ENCODE measurements around the gene HINT2.

HINT2 gene

GRCh38 chr9:35811381-35812024 is 3.3 kb downstream of the HINT2 start:
- DNase-seq (ENCODE audit: low read depth), result no peak

- DNase-seq (ENCODE audit: low read depth), result no peak
These were observed 4.7 kb downstream of the HINT2 start for GRCh38 chr9:35810122-35810521.

GRCh38 chr9:35808433-35808832 is 6.4 kb downstream of the HINT2 start:
- DNase-seq (ENCODE audit: low read depth), result no peak

- DNase-seq (ENCODE audit: low read depth), result no peak
These were observed 8.7 kb downstream of the HINT2 start for GRCh38 chr9:35806101-35806500.

DNA sequence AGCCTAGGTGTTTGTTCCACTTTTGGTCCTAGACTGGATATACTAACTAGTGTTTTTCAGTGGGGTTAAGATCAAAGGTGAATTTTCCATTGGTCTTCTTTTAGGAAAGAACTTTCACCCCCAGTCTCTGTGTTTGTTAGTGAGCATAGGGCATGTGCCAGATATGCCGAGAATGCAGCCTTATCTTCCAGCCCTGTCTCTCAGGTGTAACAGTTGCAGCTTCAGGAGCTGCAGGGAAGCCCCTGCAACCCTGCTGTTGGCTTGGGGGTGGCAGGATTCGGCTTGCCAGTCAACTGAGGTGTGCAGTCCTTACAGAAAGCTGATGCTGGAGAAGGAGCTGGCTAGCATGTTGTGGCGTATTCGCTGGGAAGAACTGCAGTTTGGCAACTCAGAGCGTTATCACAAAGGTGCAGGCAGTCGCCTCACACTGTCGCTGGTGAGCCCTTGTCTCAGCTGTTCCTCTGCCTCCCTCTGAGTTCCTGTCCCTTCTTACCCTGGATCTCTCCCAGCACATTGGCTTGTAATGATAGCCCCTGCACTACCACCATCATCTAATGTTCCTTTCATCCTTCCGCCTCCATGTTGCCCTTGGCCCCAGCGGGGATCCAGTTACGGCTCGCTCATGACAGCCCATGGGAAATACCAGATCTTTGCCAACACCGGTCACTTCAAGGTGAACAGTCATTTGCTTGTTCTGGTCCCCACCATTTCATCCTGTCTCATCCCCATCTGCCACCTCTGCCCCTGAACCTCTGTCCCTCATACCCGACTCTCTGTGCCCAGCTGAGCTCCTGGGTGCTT is 13.3 kb downstream of the HINT2 start:
- no peak for DNase-seq (ENCODE audit: low read depth)

GRCh38 chr9:35800530-35800929 is 14.3 kb downstream of the HINT2 start:
- no peak for DNase-seq (ENCODE audit: low read depth)

GRCh38 chr9:35798658-35799374 is 16.0 kb downstream of the HINT2 start:
- no peak for DNase-seq (ENCODE audit: low read depth)

GRCh38 chr9:35797311-35798109 is 17.3 kb downstream of the HINT2 start:
- no peak for DNase-seq (ENCODE audit: low read depth)

DNA sequence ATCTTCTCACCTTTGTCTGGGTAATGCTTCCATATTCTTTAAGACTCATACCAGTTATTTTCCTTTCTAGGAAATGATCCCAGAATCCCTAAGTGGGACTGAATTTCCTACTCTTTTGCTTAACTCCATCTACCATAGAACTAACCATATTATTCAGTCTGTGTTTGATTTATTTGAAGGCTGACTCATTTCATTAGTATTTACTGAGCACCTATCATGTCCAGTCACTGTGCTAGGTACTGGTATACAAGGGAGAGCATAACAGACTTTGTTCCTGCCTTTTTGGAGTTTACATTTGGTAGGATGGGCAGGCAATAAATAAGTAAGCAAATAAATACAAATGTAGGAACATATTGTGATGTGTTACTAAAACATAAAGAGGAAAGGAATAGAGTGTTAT is 19.1 kb downstream of the HINT2 start:
- DNase-seq (ENCODE audit: low read depth), result no peak

GRCh38 chr9:35793461-35793860 is 21.4 kb downstream of the HINT2 start:
- no peak for DNase-seq (ENCODE audit: low read depth)

DNA sequence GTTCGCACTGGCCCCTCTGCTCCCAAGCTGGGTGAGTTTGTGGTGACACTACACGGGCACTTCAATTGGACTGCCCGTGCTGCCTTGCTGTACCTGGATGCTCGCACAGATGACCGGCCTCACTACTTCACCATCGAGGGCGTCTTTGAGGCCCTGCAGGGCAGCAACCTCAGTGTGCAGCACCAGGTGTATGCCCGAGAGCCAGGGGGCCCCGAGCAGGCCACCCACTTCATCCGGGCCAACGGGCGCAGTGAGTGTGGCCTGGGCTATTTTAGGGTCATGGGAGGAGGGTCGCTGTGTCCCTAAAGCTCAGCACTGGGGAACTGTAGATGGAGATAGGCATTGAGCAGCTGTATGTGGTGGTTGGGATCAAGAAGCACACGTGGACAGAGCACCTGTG is 22.0 kb downstream of the HINT2 start:
- no peak for DNase-seq (ENCODE audit: low read depth)

- DNase-seq (ENCODE audit: low read depth), result no peak
These were observed 22.6 kb downstream of the HINT2 start for GRCh38 chr9:35792024-35792813.

DNA sequence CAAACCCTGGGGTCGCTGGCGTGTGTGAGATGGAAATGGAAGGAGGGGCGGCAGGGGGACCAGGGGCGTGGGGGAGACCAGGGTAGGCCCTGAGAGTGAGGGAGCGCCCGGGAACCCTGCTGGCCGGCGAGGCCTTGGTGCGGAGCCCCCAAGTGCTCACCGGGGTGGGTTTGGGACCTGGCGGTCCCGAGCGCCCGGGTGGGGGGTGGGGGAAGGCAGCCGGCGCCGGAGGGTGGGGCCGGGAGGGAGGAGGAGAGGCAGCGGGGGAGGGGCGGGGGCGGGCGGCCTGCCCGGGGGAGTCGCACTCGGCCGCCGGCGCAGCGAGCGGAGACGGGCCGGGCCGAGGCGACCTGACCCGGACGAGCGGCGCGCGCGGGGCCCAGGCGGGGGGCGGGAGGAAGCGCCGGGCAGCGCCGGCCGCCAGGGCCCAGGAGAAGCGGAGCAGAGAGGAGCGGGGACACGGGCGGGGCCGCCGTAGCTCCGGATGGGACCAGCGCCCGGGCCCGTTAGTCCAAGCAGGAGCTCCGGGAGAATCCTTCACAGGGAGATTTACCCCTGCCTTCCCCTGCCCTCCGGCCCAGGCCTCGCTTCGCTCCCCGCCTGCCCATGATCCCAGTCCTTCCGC is 23.4 kb downstream of the HINT2 start, which contains the start of gene NPR2:
NPR2 (plus strand) TSS at position 295 of the 625 bp plus-strand sequence. CDS start 818 bp downstream, outside the sequence.
- DNase-seq (ENCODE audit: low read depth), result no peak

- DNase-seq (ENCODE audit: low read depth), result no peak
These were observed 24.2 kb downstream of the HINT2 start for GRCh38 chr9:35790385-35791296.

- no peak for DNase-seq (ENCODE audit: low read depth)
These were observed 24.8 kb downstream of the HINT2 start for GRCh38 chr9:35790025-35790384.

GRCh38 chr9:35789541-35789940 is 25.3 kb downstream of the HINT2 start:
- DNase-seq (ENCODE audit: low read depth), result no peak

DNA sequence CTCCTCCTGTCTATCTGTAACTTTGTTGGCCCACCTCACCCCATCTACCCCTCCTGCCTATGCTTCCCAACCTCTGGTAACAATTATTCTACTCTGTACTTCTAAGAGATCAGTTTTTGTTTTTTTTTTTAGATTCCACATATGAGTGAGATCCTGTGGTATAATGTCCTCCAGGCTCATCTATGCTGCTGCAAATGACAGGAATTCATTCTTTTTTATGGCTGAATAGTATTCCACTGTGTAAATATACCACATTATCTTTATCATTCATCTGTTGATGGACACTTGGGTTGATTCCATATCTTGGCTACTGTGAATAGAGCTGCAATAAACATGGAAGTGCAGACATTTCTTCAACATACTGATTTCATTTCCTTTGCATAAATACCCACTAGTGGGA is 31.4 kb downstream of the HINT2 start:
- no peak for DNase-seq (ENCODE audit: low read depth)

DNA sequence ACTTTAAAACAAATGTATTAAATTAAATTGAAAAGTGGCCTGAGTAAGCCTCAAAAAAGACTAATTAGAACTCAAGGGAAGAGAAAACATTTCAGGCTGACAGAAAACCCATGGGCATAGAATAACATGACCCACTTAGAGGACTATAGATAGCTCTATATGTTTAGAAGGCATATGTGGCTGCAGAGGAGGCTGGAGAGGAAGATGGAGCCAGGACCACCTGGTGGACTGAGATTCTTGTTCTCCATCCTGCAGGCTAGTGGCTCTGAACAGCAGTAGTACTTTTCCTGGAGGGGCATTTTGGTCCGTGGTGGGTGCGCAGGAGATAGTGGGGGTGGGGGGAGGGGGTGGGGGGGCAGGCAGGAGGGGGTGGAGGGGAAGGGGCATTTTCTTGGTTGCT is 33.8 kb downstream of the HINT2 start:
- no peak for DNase-seq (ENCODE audit: low read depth)

GRCh38 chr9:35778496-35778895 is 36.3 kb downstream of the HINT2 start:
- no peak for DNase-seq (ENCODE audit: low read depth)

DNA sequence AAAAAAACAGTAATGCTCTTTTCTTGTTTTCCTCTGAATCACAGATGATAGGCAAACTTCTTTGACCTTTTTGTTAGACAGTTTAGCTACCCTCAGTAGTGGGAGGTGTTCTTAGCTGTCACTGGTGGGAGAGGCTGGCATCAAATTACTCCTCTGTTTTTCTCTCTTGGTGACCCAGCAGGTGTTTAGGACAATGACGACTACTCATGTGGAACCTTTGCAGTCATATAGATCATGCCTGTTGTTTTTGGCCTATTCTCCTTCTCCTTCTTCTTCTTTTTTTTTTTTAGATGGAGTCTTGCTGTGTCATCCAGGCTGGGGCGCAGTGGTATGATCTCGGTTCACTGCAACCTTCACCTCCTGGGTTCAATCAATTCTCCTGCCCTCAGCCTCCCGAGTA is 38.8 kb downstream of the HINT2 start:
- DNase-seq (ENCODE audit: low read depth), result no peak

All from stimulated activated CD8-positive, alpha-beta memory T cell treated with anti-CD3 and anti-CD28 coated beads, Interleukin-15, amount 100 ng/mL, for 24 hours (primary cell).